Fibroblast of the aortic adventitia (primary cell): ENCODE measurements around the gene NOC2L. TPM values are rescaled to one million over a fixed set of nuclear protein-coding genes. Genes with fewer than 3 reads are reported as not detected.
"Not testable (repeated sequence)": the region's sequence is repeated elsewhere in the genome, so short reads cannot be mapped to it uniquely, and the experiment has no call there.

Experiments
- DNase-seq: peaks from one replicate; pipeline ENCODE4 v3.0.0-alpha.2; 2010; ENCODE audit warnings: low read depth
- H3K4me3 ChIP-seq: 2 replicates; pipeline ENCODE4 v1.5.1; 2011; ENCODE audit warnings: low read depth, mild to moderate bottlenecking, control low read depth, low read length, moderate library complexity
- CTCF ChIP-seq: IDR thresholded peaks from 2 replicates; pipeline ENCODE4 v1.5.1; 2011; ENCODE audit warnings: mild to moderate bottlenecking, low read length, control low read depth, inconsistent platforms; ENCODE audit not compliant: insufficient read depth
- total RNA-seq: library from RNA; depleted of rRNA; stranded (reverse); fragments of >200 nt; gene quantifications from 2 replicates; pipeline ENCODE4 v1.2.3, GENCODE V29; 2012; ENCODE audit warnings: low replicate concordance

NOC2L gene
- total RNA-seq, 1 donor: 54.1 TPM

- H3K4me3 ChIP-seq: no peak overlapping the region
- DNase-seq: no peak
- TF ChIP-seq CTCF: no peak
These were observed 39.1 kb upstream of the NOC2L start for GRCh38 chr1:997993-998744.

- DNase-seq: no peak
- no peak overlapping the region for H3K4me3 ChIP-seq
- TF ChIP-seq CTCF: no peak
These were observed 38.6 kb upstream of the NOC2L start for GRCh38 chr1:997713-997992.

GRCh38 chr1:996851-997712, 38.0 kb upstream of the NOC2L start:
- no peak for TF ChIP-seq CTCF
- no peak for DNase-seq
- H3K4me3 ChIP-seq: no peak overlapping the region

- H3K4me3 ChIP-seq: no peak overlapping the region
- no peak for TF ChIP-seq CTCF
- no peak for DNase-seq
These were observed 36.9 kb upstream of the NOC2L start for GRCh38 chr1:995665-996633.

- H3K4me3 ChIP-seq, DNase-seq: not testable (repeated sequence)
These were observed 35.5 kb upstream of the NOC2L start for GRCh38 chr1:994546-994945.

GRCh38 chr1:993379-993995, 34.4 kb upstream of the NOC2L start:
- DNase-seq: no peak
- H3K4me3 ChIP-seq: no peak overlapping the region
- no peak for TF ChIP-seq CTCF
